ENCODE data around the gene CDKAL1.

- TF ChIP-seq POLR2A (IDR thresholded peaks at IDR 0.05; ENCODE audit: low read depth, low read length), result no peak
- no peak for TF ChIP-seq CTCF (IDR thresholded peaks at IDR 0.05; ENCODE audit: extremely low read depth in 1 of 2, insufficient read depth in 1 of 2, low read depth in 1 of 2, low read length in 2 of 2)
- no peak for TF ChIP-seq MYC (IDR thresholded peaks at IDR 0.05; ENCODE audit: low read depth, low read length)
- no peak for TF ChIP-seq JUN (IDR thresholded peaks at IDR 0.05; ENCODE audit: borderline replicate concordance, insufficient read depth, insufficient read length, low read depth)
- no peak for TF ChIP-seq EZH2 (IDR thresholded peaks at IDR 0.05; ENCODE audit: borderline replicate concordance, low read depth, low read length, severe bottlenecking)
- no peak for TF ChIP-seq POLR2AphosphoS5 (IDR thresholded peaks at IDR 0.05; ENCODE audit: insufficient read depth, low read depth, low read length)
- TF ChIP-seq FOS (IDR thresholded peaks at IDR 0.05; ENCODE audit: borderline replicate concordance, insufficient read depth, low read length), result no peak
- TF ChIP-seq, protein P1, sequence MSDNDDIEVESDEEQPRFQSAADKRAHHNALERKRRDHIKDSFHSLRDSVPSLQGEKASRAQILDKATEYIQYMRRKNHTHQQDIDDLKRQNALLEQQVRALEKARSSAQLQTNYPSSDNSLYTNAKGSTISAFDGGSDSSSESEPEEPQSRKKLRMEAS (IDR thresholded peaks at IDR 0.05; ENCODE audit: insufficient read depth, insufficient read length), result no peak
- no peak for TF ChIP-seq GATA2 (IDR thresholded peaks at IDR 0.05; ENCODE audit: insufficient read depth, insufficient read length, low read depth, low read length)
These were observed 207.2 kb downstream of the CDKAL1 start for GRCh38 chr6:20741490-20741889.
